Endodermal cell (in vitro differentiated cells): Measurements from ENCODE around the gene TTC34. TPM values are rescaled to one million over a fixed set of nuclear protein-coding genes. Genes with fewer than 3 reads are reported as not detected.

Experiments used
- DNase-seq: peaks from one replicate; pipeline ENCODE4 v3.0.0-alpha.2; 2017
- H3K27ac ChIP-seq: 2 replicates; pipeline ENCODE4 v1.5.1; 2013; ENCODE audit warnings: mild to moderate bottlenecking, low read depth, low read length, moderate library complexity
- H3K27me3 ChIP-seq: 2 replicates; pipeline ENCODE4 v1.6.1; 2013; ENCODE audit warnings: mild to moderate bottlenecking, low read length, moderate library complexity; ENCODE audit not compliant: insufficient read depth, control insufficient read depth, poor library complexity, severe bottlenecking
- H3K36me3 ChIP-seq: 2 replicates; pipeline ENCODE4 v1.7.0; 2013; ENCODE audit warnings: mild to moderate bottlenecking, low read length, moderate library complexity; ENCODE audit not compliant: control insufficient read depth, insufficient read depth
- H3K4me1 ChIP-seq: one replicate; pipeline ENCODE4 v1.7.0; 2013; ENCODE audit warnings: low read length; ENCODE audit not compliant: control insufficient read depth, insufficient read depth
- H3K4me3 ChIP-seq: 2 replicates; pipeline ENCODE4 v1.5.1; 2013; ENCODE audit warnings: mild to moderate bottlenecking, low read length, moderate library complexity
- H3K9ac ChIP-seq: 2 replicates; pipeline ENCODE4 v1.6.1; 2013; ENCODE audit warnings: mild to moderate bottlenecking, low read length, moderate library complexity; ENCODE audit not compliant: poor library complexity, severe bottlenecking; ENCODE audit errors: extremely low read depth
- H3K9me3 ChIP-seq: 2 replicates; pipeline ENCODE4 v1.6.1; 2013; ENCODE audit warnings: mild to moderate bottlenecking, low read length, moderate library complexity; ENCODE audit not compliant: control insufficient read depth
- H3K27ac Mint-ChIP-seq: 2 replicates; pipeline ENCODE4 v1.8.0; 2020; ENCODE audit warnings: mixed read lengths
- H3K27me3 Mint-ChIP-seq: 2 replicates; pipeline ENCODE4 v1.8.0; 2021; ENCODE audit warnings: mild to moderate bottlenecking, mixed read lengths; ENCODE audit not compliant: insufficient read depth
- H3K36me3 Mint-ChIP-seq: 2 replicates; pipeline ENCODE4 v1.8.0; 2020; ENCODE audit warnings: low read depth, mixed read lengths
- H3K4me1 Mint-ChIP-seq: 2 replicates; pipeline ENCODE4 v1.8.0; 2020; ENCODE audit warnings: mixed read lengths
- H3K4me3 Mint-ChIP-seq: 2 replicates; pipeline ENCODE4 v1.8.0; 2020; ENCODE audit warnings: mild to moderate bottlenecking, moderate library complexity, mixed read lengths
- H3K9me3 Mint-ChIP-seq: 2 replicates; pipeline ENCODE4 v1.8.0; 2020; ENCODE audit warnings: mild to moderate bottlenecking, mixed read lengths
- CTCF ChIP-seq: fragments of 200-600 bp; sonication (generic); conservative IDR thresholded peaks from 2 replicates; pipeline ENCODE4 v1.5.0; 2021; ENCODE audit warnings: antibody characterized with exemption, mild to moderate bottlenecking
- WGBS, 2 experiments: methylation state at CpG; one replicate each; pipeline versions ENCODE4 v1.1.5 to v1.1.7; 2013; ENCODE audit warnings: missing lambda C conversion rate in 2 of 2, mixed read lengths in 1 of 2; ENCODE audit not compliant: insufficient coverage in 1 of 2, insufficient read length in 1 of 2; 5-methylcytosine and 5-hydroxymethylcytosine counted together
- total RNA-seq, 2 donors: library from RNA; stranded (reverse); fragmentation: NEBNext Ultra II Directional in 1 of 2; extraction: Animal tissue kit (Norgen Biotek cat#: 25700) in 1 of 2; gene quantifications; 2 replicates in 1 of 2; 3 replicates in 1 of 2; pipeline ENCODE4 v1.2.1, GENCODE V29; 2021

Gene TTC34
- total RNA-seq, 2 donors from 2014 or later: 2.4 to 3.1 TPM

GRCh38 chr1:2606396-2606880, 195.1 kb downstream of the TTC34 start:
- Histone ChIP-seq H3K9me3 (no peaks in the 10 kb centered on the region), H3K9ac (no peak overlapping the region), H3K4me3 (no peak overlapping the region), H3K4me1 (no peaks in the 10 kb centered on the region), H3K36me3 (no peaks in the 10 kb centered on the region), H3K27me3 (no peaks in the 10 kb centered on the region), H3K27ac (no peak overlapping the region)
- Mint-ChIP-seq H3K27ac (no peak overlapping the region), H3K9me3 (no peaks in the 10 kb centered on the region), H3K4me1 (no peaks in the 10 kb centered on the region), H3K36me3 (no peaks in the 10 kb centered on the region), H3K27me3 (peaks cover 5% of the 10 kb centered on the region), H3K4me3 (no peak overlapping the region)
- peak; percentile 35 for DNase-seq
- 83 to 100% methylated on average over 2 to 15 of the region's 15 CpGs for WGBS, 2 experiments
- TF ChIP-seq CTCF: no peak

- no peak for TF ChIP-seq CTCF
- WGBS, 2 experiments: 92 to 95% methylated on average over 26 to 48 of the region's 48 CpGs
- Mint-ChIP-seq H3K27me3 (peaks cover 5% of the 10 kb centered on the region), H3K9me3 (no peaks in the 10 kb centered on the region), H3K27ac (no peak overlapping the region), H3K4me3 (no peak overlapping the region), H3K4me1 (no peaks in the 10 kb centered on the region), H3K36me3 (no peaks in the 10 kb centered on the region)
- H3K4me1 ChIP-seq: no peaks in the 10 kb centered on the region
- peak; percentile 33 for DNase-seq
- H3K9ac ChIP-seq: no peak overlapping the region
- no peak overlapping the region for H3K4me3 ChIP-seq
- H3K9me3 ChIP-seq: no peaks in the 10 kb centered on the region
- no peaks in the 10 kb centered on the region for H3K36me3 ChIP-seq
- no peak overlapping the region for H3K27ac ChIP-seq
- H3K27me3 ChIP-seq: no peaks in the 10 kb centered on the region
These were observed 195.7 kb downstream of the TTC34 start for GRCh38 chr1:2605509-2606395.

- H3K9me3 Mint-ChIP-seq: no peaks in the 10 kb centered on the region
- H3K36me3 Mint-ChIP-seq: no peaks in the 10 kb centered on the region
- Histone ChIP-seq H3K27ac (no peak overlapping the region), H3K9me3 (no peaks in the 10 kb centered on the region), H3K4me1 (no peaks in the 10 kb centered on the region), H3K27me3 (no peaks in the 10 kb centered on the region), H3K36me3 (no peaks in the 10 kb centered on the region), H3K4me3 (no peak overlapping the region), H3K9ac (no peak overlapping the region)
- TF ChIP-seq CTCF: no peak
- no peak overlapping the region for H3K27ac Mint-ChIP-seq
- H3K4me3 Mint-ChIP-seq: no peak overlapping the region
- WGBS, 2 experiments: 88 to 93% methylated on average over 4 to 14 of the region's 14 CpGs
- H3K27me3 Mint-ChIP-seq: peaks cover 5% of the 10 kb centered on the region
- H3K4me1 Mint-ChIP-seq: no peaks in the 10 kb centered on the region
- DNase-seq: peak; percentile 37
These were observed 196.5 kb downstream of the TTC34 start for GRCh38 chr1:2604844-2605508.
